Measurements from ENCODE around the gene TUBE1. TPM values are rescaled to one million over a fixed set of nuclear protein-coding genes. Genes with fewer than 3 reads are reported as not detected.
A peak's percentile ranks its signal among the peaks of the same experiment; 100 is the strongest.
"Not testable (repeated sequence)": the region's sequence is repeated elsewhere in the genome, so short reads cannot be mapped to it uniquely, and the experiment has no call there.

Gene TUBE1
- total and polyA plus RNA-seq, 5 donors, result 21.4 to 36.9 (median 27.6) TPM

DNA sequence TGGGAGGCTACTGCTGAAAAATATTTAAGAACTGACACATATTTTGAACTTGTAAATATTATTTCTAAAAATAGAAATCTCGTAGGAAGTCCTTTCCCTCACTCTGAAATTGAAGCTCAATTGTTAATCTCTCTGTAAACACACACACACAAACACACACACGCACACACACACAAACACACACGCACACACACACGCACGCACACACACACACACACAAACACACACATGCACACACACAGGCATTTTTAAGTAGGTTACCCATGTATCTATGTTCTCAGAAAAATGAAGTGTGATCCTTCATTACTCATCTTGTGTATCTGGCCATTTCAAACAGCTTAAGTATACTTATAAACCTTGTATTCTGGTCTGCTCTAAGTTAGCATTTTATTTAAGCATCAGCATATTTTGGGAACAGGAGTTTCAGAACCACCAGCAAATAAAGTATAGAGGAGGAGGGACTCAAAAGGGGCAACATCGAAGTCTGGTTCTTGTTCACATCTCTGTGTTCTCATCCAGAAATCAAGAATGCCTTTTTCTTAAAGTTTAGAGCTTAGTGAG, 21.8 kb downstream of the TUBE1 start:
- Histone ChIP-seq H3K4me3 (ENCODE audit: low read length) (no peak overlapping the region), H3K4me1 (ENCODE audit: control insufficient read depth, insufficient read depth, low read length) (no peaks in the 10 kb centered on the region), H3K27me3 (ENCODE audit: control insufficient read depth, insufficient read depth) (no peaks in the 10 kb centered on the region), H3K9me3 (ENCODE audit: control insufficient read depth, low read length) (no peaks in the 10 kb centered on the region), H3K27ac (ENCODE audit: low read length) (no peak overlapping the region)
- ATAC-seq, result no peak
- intact Hi-C loops (cut with DNase I), result no loop called here
- DNase-seq, result no peak
- WGBS, result 54% methylated on average over 6 of the region's 6 CpGs

GRCh38 chr6:112062966-112063365, 24.3 kb downstream of the TUBE1 start:
- no peak for DNase-seq
- intact Hi-C loops (cut with DNase I), result no loop called here
- 82% methylated on average over 3 of the region's 3 CpGs for WGBS
- H3K4me1 ChIP-seq (ENCODE audit: control insufficient read depth, insufficient read depth, low read length), result no peaks in the 10 kb centered on the region
- no peak overlapping the region for H3K27ac ChIP-seq (ENCODE audit: low read length)
- H3K27me3 ChIP-seq (ENCODE audit: control insufficient read depth, insufficient read depth), result no peaks in the 10 kb centered on the region
- H3K4me3 ChIP-seq (ENCODE audit: low read length), result no peak overlapping the region
- no peak for ATAC-seq
- no peaks in the 10 kb centered on the region for H3K9me3 ChIP-seq (ENCODE audit: control insufficient read depth, low read length)

DNA sequence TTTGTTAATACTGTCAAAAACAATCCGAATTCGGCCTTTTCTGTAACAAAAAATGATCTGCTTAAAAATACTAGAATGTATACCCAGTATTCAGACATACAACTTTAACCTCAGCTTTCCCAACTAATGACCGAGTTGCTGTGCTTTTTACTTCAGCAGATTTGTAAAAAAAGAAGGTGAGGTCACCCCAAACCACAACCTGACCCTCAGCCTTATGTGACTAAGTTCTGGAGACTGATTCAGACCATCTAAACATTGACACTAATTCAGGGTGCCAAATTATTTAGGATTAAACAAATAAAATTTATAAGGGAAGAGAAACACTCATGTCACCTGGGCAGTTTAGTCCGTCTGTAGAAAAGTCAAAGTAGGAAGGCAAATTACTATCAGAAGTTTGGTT, 25.7 kb downstream of the TUBE1 start:
- 94% methylated on average over 4 of the region's 4 CpGs for WGBS
- intact Hi-C loops (cut with DNase I), result no loop called here
- Histone ChIP-seq H3K27ac (ENCODE audit: low read length) (no peak overlapping the region), H3K9me3 (ENCODE audit: control insufficient read depth, low read length) (no peaks in the 10 kb centered on the region), H3K4me1 (ENCODE audit: control insufficient read depth, insufficient read depth, low read length) (no peaks in the 10 kb centered on the region), H3K4me3 (ENCODE audit: low read length) (no peak overlapping the region), H3K27me3 (ENCODE audit: control insufficient read depth, insufficient read depth) (no peaks in the 10 kb centered on the region)
- no peak for ATAC-seq
- no peak for DNase-seq

GRCh38 chr6:112058243-112059032, 28.8 kb downstream of the TUBE1 start:
- ATAC-seq, result no peak
- H3K9me3 ChIP-seq (ENCODE audit: control insufficient read depth, low read length), result no peaks in the 10 kb centered on the region
- H3K27ac ChIP-seq (ENCODE audit: low read length), result no peak overlapping the region
- no peak for DNase-seq
- no peak overlapping the region for H3K4me3 ChIP-seq (ENCODE audit: low read length)
- intact Hi-C loops (cut with DNase I), result no loop called here
- no peaks in the 10 kb centered on the region for H3K27me3 ChIP-seq (ENCODE audit: control insufficient read depth, insufficient read depth)
- H3K4me1 ChIP-seq (ENCODE audit: control insufficient read depth, insufficient read depth, low read length), result no peaks in the 10 kb centered on the region
- 64% methylated on average over 4 of the region's 4 CpGs for WGBS

DNA sequence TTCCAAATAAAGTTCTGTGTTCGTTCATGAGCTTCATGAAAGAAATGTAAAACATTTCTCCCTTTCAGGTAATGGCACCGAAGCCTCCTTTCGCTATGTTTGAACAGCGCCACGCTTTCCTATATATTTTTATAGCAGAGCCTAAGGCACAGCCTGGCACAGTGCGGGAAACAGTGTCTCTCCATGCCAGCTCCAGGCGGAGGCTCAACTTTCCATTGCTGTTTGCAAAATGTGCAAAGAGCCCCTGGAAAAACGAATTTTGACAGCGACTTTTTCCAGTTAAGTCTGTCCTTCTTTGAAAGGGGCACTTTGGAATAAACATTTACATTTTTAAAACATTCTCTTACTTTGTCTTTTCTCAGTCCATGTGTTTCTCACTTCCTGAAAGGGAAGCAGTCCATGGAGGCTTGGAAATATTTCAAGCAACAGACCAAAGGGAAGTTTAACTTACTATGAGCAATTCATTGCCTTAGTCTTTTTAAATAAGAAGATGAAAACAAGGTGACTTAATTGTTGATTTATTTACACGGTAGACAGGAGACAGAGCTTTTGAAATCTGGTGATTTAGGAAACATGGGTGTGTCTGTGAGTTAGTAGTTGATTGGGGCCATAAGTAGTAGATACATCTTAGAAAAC, 32.6 kb downstream of the TUBE1 start:
- DNase-seq (no peak), ATAC-seq (no peak)
- 80% methylated on average over 10 of the region's 10 CpGs for WGBS
- Histone ChIP-seq H3K27me3 (ENCODE audit: control insufficient read depth, insufficient read depth) (no peaks in the 10 kb centered on the region), H3K4me1 (ENCODE audit: control insufficient read depth, insufficient read depth, low read length) (no peaks in the 10 kb centered on the region), H3K27ac (ENCODE audit: low read length) (no peak overlapping the region), H3K9me3 (ENCODE audit: control insufficient read depth, low read length) (no peaks in the 10 kb centered on the region), H3K4me3 (ENCODE audit: low read length) (no peak overlapping the region)
- intact Hi-C loops (cut with DNase I), result no loop called here

GRCh38 chr6:112054001-112054400, 33.3 kb downstream of the TUBE1 start, which contains the start of gene CCN6:
TSS of gene CCN6 (plus strand) at chr6:112054104. CDS start at chr6:112054358, 254 bp downstream.
- DNase-seq, result no peak
- Histone ChIP-seq H3K4me1 (ENCODE audit: control insufficient read depth, insufficient read depth, low read length) (no peaks in the 10 kb centered on the region), H3K27ac (ENCODE audit: low read length) (no peak within 1 kb of the TSS), H3K27me3 (ENCODE audit: control insufficient read depth, insufficient read depth) (no peaks in the 10 kb centered on the region), H3K4me3 (ENCODE audit: low read length) (no peak within 1 kb of the TSS), H3K9me3 (ENCODE audit: control insufficient read depth, low read length) (no peaks in the 10 kb centered on the region)
- peak in 1 of 2 donors; percentile 11 for ATAC-seq
- intact Hi-C loops (cut with DNase I), result no loop called here
- 89% methylated on average over 12 of the region's 12 CpGs for WGBS

DNA sequence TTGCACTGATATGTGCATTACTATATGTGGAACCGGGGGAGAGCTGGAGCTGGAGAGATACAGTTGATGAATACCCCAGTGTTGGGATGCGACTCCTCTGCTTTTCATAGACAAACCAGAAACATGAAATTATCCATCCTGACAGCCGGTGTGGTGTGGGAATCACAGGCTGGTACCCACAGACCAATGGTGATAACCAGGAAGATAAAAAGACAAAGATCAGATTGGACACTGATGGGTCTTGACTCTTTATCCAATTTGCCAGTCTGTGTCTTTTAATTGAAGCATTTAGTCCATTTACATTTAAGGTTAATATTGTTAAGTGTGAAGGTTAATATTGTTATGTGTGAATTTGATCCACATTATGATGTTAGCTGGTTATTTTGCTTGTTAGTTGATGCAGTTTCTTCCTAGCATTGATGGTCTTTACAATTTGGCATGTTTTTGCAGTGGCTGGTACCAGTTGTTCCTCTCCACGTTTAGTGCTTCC, 36.0 kb downstream of the TUBE1 start:
- WGBS, result 83% methylated on average over 4 of the region's 4 CpGs

GRCh38 chr6:112050429-112050828, 36.9 kb downstream of the TUBE1 start:
- intact Hi-C loops (cut with DNase I), result no loop called here
- ATAC-seq (no peak), DNase-seq (no peak)
- Histone ChIP-seq H3K9me3 (ENCODE audit: control insufficient read depth, low read length) (no peaks in the 10 kb centered on the region), H3K4me1 (ENCODE audit: control insufficient read depth, insufficient read depth, low read length) (no peaks in the 10 kb centered on the region), H3K4me3 (ENCODE audit: low read length) (no peak overlapping the region), H3K27me3 (ENCODE audit: control insufficient read depth, insufficient read depth) (no peaks in the 10 kb centered on the region), H3K27ac (ENCODE audit: low read length) (no peak overlapping the region)
- WGBS, result 97% methylated on average over 5 of the region's 5 CpGs

More for the DNA sequence above, 36.0 kb downstream of the TUBE1 start:
- intact Hi-C loops (cut with DNase I); H3K27ac ChIP-seq (ENCODE audit: low read length); DNase-seq; H3K27me3 ChIP-seq (ENCODE audit: control insufficient read depth, insufficient read depth); ATAC-seq; H3K9me3 ChIP-seq (ENCODE audit: control insufficient read depth, low read length); H3K4me3 ChIP-seq (ENCODE audit: low read length); H3K4me1 ChIP-seq (ENCODE audit: control insufficient read depth, insufficient read depth, low read length): not testable (repeated sequence)

GRCh38 chr6:112049996-112050395, 37.3 kb downstream of the TUBE1 start:
- intact Hi-C loops (cut with DNase I), result loop anchor here in 1 of 4 donors (10.0 kb wide), 1 partner anchor 335 kb away; no protein-coding TSS in a partner anchor
- 87% methylated on average over 7 of the region's 7 CpGs for WGBS
- no peak overlapping the region for H3K4me3 ChIP-seq (ENCODE audit: low read length)
- ATAC-seq (no peak), DNase-seq (no peak)
- H3K27me3 ChIP-seq (ENCODE audit: control insufficient read depth, insufficient read depth), result no peaks in the 10 kb centered on the region
- H3K9me3 ChIP-seq (ENCODE audit: control insufficient read depth, low read length), result no peaks in the 10 kb centered on the region
- no peaks in the 10 kb centered on the region for H3K4me1 ChIP-seq (ENCODE audit: control insufficient read depth, insufficient read depth, low read length)
- no peak overlapping the region for H3K27ac ChIP-seq (ENCODE audit: low read length)

GRCh38 chr6:112049026-112049799, 38.1 kb downstream of the TUBE1 start:
- DNase-seq, result no peak
- H3K9me3 ChIP-seq (ENCODE audit: control insufficient read depth, low read length), result no peaks in the 10 kb centered on the region
- H3K27me3 ChIP-seq (ENCODE audit: control insufficient read depth, insufficient read depth), result no peaks in the 10 kb centered on the region
- H3K4me3 ChIP-seq (ENCODE audit: low read length), result no peak overlapping the region
- intact Hi-C loops (cut with DNase I), result loop anchor here in 1 of 4 donors (10.0 kb wide), 1 partner anchor 334 kb away; no protein-coding TSS in a partner anchor
- 81% methylated on average over 6 of the region's 6 CpGs for WGBS
- ATAC-seq, result no peak
- H3K27ac ChIP-seq (ENCODE audit: low read length), result no peak overlapping the region
- H3K4me1 ChIP-seq (ENCODE audit: control insufficient read depth, insufficient read depth, low read length), result no peaks in the 10 kb centered on the region

Measured in right cardiac atrium (tissue), 5 donors.